Measurements from ENCODE around the gene ACTL6B. TPM values are rescaled to one million over a fixed set of nuclear protein-coding genes. Genes with fewer than 3 reads are reported as not detected.

ACTL6B gene
- total RNA-seq, 1 experiment from 2014 or later, result not detected

GRCh38 chr7:100600730-100601038 lies 55.6 kb downstream of the ACTL6B start:
- no peak for DNase-seq (ENCODE audit: low read depth)

GRCh38 chr7:100599911-100600729 lies 56.1 kb downstream of the ACTL6B start:
- DNase-seq (ENCODE audit: low read depth), result no peak

DNA sequence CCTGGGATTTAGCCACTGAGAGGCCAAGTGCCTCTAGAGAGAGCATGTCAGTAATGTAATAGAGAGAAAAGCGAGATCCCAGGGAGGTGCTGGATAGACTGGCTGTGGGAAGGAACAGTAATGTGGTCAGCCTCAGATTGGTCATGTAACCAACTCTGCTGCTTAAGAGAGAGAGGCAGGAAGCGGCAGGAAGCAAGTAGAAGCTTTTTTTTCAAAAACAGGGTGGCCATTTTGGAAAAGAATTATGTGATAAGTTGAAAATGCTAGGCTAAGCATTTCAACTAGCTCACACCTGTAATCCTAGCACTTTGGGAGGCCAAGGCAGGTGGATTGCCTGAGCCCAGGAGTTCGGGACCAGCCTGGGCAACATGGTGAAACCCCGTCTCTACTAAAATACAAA lies 57.8 kb downstream of the ACTL6B start:
- DNase-seq (ENCODE audit: low read depth), result no peak

DNA sequence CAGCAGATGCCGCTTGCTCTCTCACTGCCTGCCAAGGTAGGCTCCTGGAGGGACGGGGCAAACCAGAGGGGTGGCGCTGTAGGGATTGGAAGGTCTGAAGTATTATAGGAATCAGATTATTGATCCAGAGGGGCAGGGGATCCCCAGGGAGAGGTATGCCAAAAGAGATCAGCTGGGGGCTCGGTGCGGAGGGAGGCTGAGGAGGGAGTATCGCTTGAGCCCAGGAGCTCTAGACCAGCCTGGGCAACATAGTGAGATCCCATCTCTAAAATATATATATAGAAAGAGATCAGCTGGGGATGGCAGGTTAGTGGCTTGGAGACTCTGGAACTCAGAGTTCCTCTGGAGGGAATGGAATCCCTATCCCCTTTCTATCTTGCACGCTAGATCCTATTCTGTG lies 61.1 kb downstream of the ACTL6B start:
- DNase-seq (ENCODE audit: low read depth), result no peak

Other genes starting within 250 kb of the ACTL6B start
- gene ZCWPW1, start 227.7 kb downstream of the ACTL6B start, total RNA-seq (2014; rRNA removed), result 1.9 and 4.2 TPM in 2 replicates
- gene MEPCE, start 226.6 kb downstream of the ACTL6B start, total RNA-seq (2014; rRNA removed), result 59.0 and 63.9 TPM in 2 replicates
- gene PPP1R35, start 220.0 kb downstream of the ACTL6B start, total RNA-seq (2014; rRNA removed), result 68.5 and 71.6 TPM in 2 replicates
- gene SPACDR, start 192.2 kb downstream of the ACTL6B start, total RNA-seq (2014; rRNA removed), result not detected in 2 replicates
- gene TSC22D4, start 177.2 kb downstream of the ACTL6B start, total RNA-seq (2014; rRNA removed), result 41.3 and 51.7 TPM in 2 replicates
- 0.13 and 0.23 TPM in 2 replicates for gene NYAP1, start 172.5 kb downstream of the ACTL6B start, total RNA-seq (2014; rRNA removed)
- gene AGFG2, start 117.2 kb downstream of the ACTL6B start, total RNA-seq (2014; rRNA removed), result 23.0 and 28.0 TPM in 2 replicates
- 2.4 TPM in 1 of 2 replicates, not detected in the other for gene SAP25, start 82.5 kb downstream of the ACTL6B start, total RNA-seq (2014; rRNA removed)
- 81.4 and 92.0 TPM in 2 replicates for gene LRCH4, start 70.3 kb downstream of the ACTL6B start, total RNA-seq (2014; rRNA removed)
- gene FBXO24, start 70.1 kb downstream of the ACTL6B start, total RNA-seq (2014; rRNA removed), result 0.38 and 0.92 TPM in 2 replicates
- 4.7 and 5.2 TPM in 2 replicates for gene PCOLCE, start 54.1 kb downstream of the ACTL6B start, total RNA-seq (2014; rRNA removed)
- gene MOSPD3, start 43.9 kb downstream of the ACTL6B start, total RNA-seq (2014; rRNA removed), result 15.8 and 21.5 TPM in 2 replicates
- 1.3 TPM in 2 replicates for gene TFR2, start 14.9 kb downstream of the ACTL6B start, total RNA-seq (2014; rRNA removed)
- 176 and 205 TPM in 2 replicates for gene GNB2, start 17.3 kb upstream of the ACTL6B start, total RNA-seq (2014; rRNA removed)
- 23.3 and 28.0 TPM in 2 replicates for gene GIGYF1, start 37.8 kb upstream of the ACTL6B start, total RNA-seq (2014; rRNA removed)
- 66.3 and 68.8 TPM in 2 replicates for gene POP7, start 49.7 kb upstream of the ACTL6B start, total RNA-seq (2014; rRNA removed)
- 0.11 TPM in 1 of 2 replicates, not detected in the other for gene EPO, start 64.0 kb upstream of the ACTL6B start, total RNA-seq (2014; rRNA removed)
- gene ZAN, start 77.1 kb upstream of the ACTL6B start, total RNA-seq (2014; rRNA removed), result not detected in 2 replicates
- 84.2 and 92.0 TPM in 2 replicates for gene EPHB4, start 171.1 kb upstream of the ACTL6B start, total RNA-seq (2014; rRNA removed)
- gene SLC12A9, start 196.3 kb upstream of the ACTL6B start, total RNA-seq (2014; rRNA removed), result 23.0 and 30.1 TPM in 2 replicates
- gene TRIP6, start 210.9 kb upstream of the ACTL6B start, total RNA-seq (2014; rRNA removed), result 224 and 232 TPM in 2 replicates
- 105 and 121 TPM in 2 replicates for gene SRRT, start 218.7 kb upstream of the ACTL6B start, total RNA-seq (2014; rRNA removed)
- 6.7 and 7.6 TPM in 2 replicates for gene UFSP1, start 233.3 kb upstream of the ACTL6B start, total RNA-seq (2014; rRNA removed)
- gene ACHE, start 239.4 kb upstream of the ACTL6B start, total RNA-seq (2014; rRNA removed), result 0.46 TPM in 1 of 2 replicates, not detected in the other